Measurements from ENCODE around the gene C16orf86.

The C16orf86 gene

DNA sequence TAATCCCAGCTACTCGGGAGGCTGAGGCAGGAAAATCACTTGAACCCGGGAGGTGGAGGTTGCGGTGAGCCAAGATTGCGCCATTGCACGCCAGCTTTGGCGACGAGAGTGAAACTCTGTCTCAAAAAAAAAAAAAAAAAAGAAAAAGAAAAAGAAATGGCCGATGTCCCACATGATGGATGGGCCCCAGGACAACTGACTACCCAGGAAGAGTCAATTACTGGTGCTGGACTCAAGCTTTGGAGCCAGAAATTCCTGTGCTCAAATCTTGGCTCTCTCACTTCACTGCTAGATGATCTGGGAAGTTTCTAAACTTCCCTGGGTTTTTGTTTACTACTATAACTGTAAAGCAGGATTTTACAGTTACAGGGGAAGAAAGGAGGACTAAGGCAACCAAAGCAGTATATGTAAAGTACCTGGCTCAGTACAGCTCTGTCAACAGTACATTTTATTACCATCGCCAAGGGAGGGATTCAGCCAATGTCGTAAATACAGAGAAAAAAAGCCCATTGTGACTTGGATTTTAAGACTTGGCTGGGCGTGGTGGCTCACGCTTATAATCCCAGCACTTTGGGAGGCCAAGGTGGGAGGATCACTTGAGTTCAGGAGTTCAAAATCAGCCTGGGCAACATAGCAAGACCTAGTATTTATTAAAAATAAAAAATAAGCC lies 11.9 kb downstream of the C16orf86 start:
- H3K27me3 ChIP-seq (ENCODE audit: control insufficient read depth, low read length) = no peaks in the 10 kb centered on the region
- H3K4me1 ChIP-seq (ENCODE audit: control insufficient read depth, low read length) = peaks cover 3% of the 10 kb centered on the region; the same call in 1 of the 2 replicates
- no peaks in the 10 kb centered on the region for H3F3A ChIP-seq (ENCODE audit: control insufficient read depth, insufficient read depth)
- H4K20me1 ChIP-seq (ENCODE audit: control insufficient read depth, insufficient read depth, low read depth, low read length) = no peaks in the 10 kb centered on the region
- H3K4me3 ChIP-seq (ENCODE audit: low read length) = no peak overlapping the region
- H3K27ac ChIP-seq (ENCODE audit: low read depth, low read length) = no peak overlapping the region
- no peaks in the 10 kb centered on the region for H3K9me2 ChIP-seq (replicated peaks; ENCODE audit: control insufficient read depth, low read length)
- H3K36me3 ChIP-seq (ENCODE audit: control insufficient read depth, low read length) = peaks cover 1% of the 10 kb centered on the region
- TF ChIP-seq EZH2phosphoT487 (IDR thresholded peaks at IDR 0.05; ENCODE audit: borderline replicate concordance, low read length) = no peak
- TF ChIP-seq, protein P1, sequence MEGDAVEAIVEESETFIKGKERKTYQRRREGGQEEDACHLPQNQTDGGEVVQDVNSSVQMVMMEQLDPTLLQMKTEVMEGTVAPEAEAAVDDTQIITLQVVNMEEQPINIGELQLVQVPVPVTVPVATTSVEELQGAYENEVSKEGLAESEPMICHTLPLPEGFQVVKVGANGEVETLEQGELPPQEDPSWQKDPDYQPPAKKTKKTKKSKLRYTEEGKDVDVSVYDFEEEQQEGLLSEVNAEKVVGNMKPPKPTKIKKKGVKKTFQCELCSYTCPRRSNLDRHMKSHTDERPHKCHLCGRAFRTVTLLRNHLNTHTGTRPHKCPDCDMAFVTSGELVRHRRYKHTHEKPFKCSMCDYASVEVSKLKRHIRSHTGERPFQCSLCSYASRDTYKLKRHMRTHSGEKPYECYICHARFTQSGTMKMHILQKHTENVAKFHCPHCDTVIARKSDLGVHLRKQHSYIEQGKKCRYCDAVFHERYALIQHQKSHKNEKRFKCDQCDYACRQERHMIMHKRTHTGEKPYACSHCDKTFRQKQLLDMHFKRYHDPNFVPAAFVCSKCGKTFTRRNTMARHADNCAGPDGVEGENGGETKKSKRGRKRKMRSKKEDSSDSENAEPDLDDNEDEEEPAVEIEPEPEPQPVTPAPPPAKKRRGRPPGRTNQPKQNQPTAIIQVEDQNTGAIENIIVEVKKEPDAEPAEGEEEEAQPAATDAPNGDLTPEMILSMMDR (IDR thresholded peaks at IDR 0.05; ENCODE audit: low read depth, low read length, poor library complexity, severe bottlenecking) = no peak
- H3K4me2 ChIP-seq (ENCODE audit: low read length) = no peak overlapping the region
- no peaks in the 10 kb centered on the region for H3K79me2 ChIP-seq (ENCODE audit: control insufficient read depth, low read length)
- no peaks in the 10 kb centered on the region for H3K9me3 ChIP-seq (ENCODE audit: control insufficient read depth, insufficient read depth, low read length)

DNA sequence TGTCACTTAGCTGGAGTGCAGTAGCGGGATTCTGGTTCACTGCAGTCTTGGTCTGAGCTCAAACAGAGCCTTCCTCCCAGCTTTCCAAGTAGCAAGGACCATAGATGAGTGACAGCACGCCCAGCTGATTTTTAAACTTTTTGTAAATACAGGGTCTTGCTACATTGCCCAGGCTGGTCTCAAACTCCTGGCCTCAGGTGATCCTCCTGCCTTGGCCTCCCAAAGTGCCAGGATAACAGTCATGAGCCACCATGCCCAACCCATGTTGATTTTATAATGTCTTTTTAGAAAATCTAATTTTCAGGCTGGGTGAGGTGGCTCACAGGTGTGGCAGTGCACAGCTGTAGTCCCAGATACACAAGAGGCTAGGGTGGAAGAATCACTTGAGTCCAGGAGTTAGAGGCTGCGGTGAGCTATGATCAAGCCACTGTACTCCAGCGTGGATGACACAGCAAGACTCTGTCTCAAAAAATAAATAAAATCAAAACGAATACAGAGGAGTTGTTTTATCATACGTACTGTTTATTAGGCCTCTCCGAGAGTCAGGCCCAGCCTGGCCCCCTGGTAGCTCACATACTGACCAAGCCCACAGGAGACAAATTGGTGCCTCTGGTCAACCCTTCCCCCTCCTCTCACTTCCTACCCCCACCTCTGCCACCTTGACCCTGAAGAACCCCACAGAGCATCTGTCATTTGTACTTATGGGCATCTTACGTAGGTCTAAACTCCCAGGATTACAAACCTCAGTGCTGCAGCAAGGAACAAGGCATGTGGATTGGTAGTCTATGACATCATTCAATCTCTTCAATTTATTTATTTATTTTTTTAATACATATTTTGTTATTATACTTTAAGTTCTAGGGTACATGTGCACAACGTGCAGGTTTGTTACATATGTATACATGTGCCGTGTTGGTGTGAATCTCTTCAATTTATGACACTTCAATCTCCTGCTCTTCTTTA lies 13.6 kb downstream of the C16orf86 start:
- H3K4me2 ChIP-seq (ENCODE audit: low read length) = no peak overlapping the region
- H3K79me2 ChIP-seq (ENCODE audit: control insufficient read depth, low read length) = no peaks in the 10 kb centered on the region
- no peaks in the 10 kb centered on the region for H3K9me3 ChIP-seq (ENCODE audit: control insufficient read depth, insufficient read depth, low read length)
- H3K27me3 ChIP-seq (ENCODE audit: control insufficient read depth, low read length) = no peaks in the 10 kb centered on the region
- no peaks in the 10 kb centered on the region for H3F3A ChIP-seq (ENCODE audit: control insufficient read depth, insufficient read depth)
- no peak overlapping the region for H3K4me3 ChIP-seq (ENCODE audit: low read length)
- H3K4me1 ChIP-seq (ENCODE audit: control insufficient read depth, low read length) = no peaks in the 10 kb centered on the region
- H3K9me2 ChIP-seq (replicated peaks; ENCODE audit: control insufficient read depth, low read length) = no peaks in the 10 kb centered on the region
- no peak overlapping the region for H3K27ac ChIP-seq (ENCODE audit: low read depth, low read length)
- no peaks in the 10 kb centered on the region for H4K20me1 ChIP-seq (ENCODE audit: control insufficient read depth, insufficient read depth, low read depth, low read length)
- TF ChIP-seq, protein P1 (IDR thresholded peaks at IDR 0.05; ENCODE audit: low read depth, low read length, poor library complexity, severe bottlenecking) = no peak
- TF ChIP-seq EZH2phosphoT487 (IDR thresholded peaks at IDR 0.05; ENCODE audit: borderline replicate concordance, low read length) = no peak
- H3K36me3 ChIP-seq (ENCODE audit: control insufficient read depth, low read length) = peaks cover 8% of the 10 kb centered on the region

DNA sequence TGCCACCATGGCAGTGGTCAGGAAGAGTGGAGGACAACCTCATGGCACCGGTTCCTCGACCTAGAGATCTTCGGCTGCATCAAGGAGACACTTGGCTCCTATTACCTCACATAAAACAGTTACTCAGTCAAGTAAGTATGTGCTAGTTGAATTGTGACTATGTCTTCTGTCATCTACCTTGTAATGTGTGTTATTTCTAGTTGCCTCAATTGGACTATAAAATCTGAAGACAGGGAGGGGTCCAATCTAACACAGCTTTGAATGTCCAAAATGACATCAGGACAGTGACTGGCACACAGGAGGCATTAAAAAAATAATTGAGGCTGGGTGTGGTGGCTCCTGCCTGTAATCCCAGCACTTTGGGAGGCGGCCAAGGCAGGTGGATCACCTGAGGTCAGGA lies 17.2 kb downstream of the C16orf86 start:
- Histone ChIP-seq H3F3A (ENCODE audit: control insufficient read depth, insufficient read depth) (no peaks in the 10 kb centered on the region), H3K4me1 (ENCODE audit: control insufficient read depth, low read length) (peaks cover 12% of the 10 kb centered on the region), H3K9me3 (ENCODE audit: control insufficient read depth, insufficient read depth, low read length) (no peaks in the 10 kb centered on the region), H3K27me3 (ENCODE audit: control insufficient read depth, low read length) (no peaks in the 10 kb centered on the region), H3K4me2 (ENCODE audit: low read length) (no peak overlapping the region), H3K36me3 (ENCODE audit: control insufficient read depth, low read length) (peaks cover 12% of the 10 kb centered on the region), H3K79me2 (ENCODE audit: control insufficient read depth, low read length) (no peaks in the 10 kb centered on the region), H3K27ac (ENCODE audit: low read depth, low read length) (no peak overlapping the region), H3K4me3 (ENCODE audit: low read length) (no peak overlapping the region), H3K9me2 (replicated peaks; ENCODE audit: control insufficient read depth, low read length) (no peaks in the 10 kb centered on the region), H4K20me1 (ENCODE audit: control insufficient read depth, insufficient read depth, low read depth, low read length) (no peaks in the 10 kb centered on the region)
- TF ChIP-seq, protein P1 (IDR thresholded peaks at IDR 0.05; ENCODE audit: low read depth, low read length, poor library complexity, severe bottlenecking) = no peak
- no peak for TF ChIP-seq EZH2phosphoT487 (IDR thresholded peaks at IDR 0.05; ENCODE audit: borderline replicate concordance, low read length)

Data from DOHH2 (cell line).